Measurements from ENCODE around the gene CSNK1G1.

CSNK1G1 gene

DNA sequence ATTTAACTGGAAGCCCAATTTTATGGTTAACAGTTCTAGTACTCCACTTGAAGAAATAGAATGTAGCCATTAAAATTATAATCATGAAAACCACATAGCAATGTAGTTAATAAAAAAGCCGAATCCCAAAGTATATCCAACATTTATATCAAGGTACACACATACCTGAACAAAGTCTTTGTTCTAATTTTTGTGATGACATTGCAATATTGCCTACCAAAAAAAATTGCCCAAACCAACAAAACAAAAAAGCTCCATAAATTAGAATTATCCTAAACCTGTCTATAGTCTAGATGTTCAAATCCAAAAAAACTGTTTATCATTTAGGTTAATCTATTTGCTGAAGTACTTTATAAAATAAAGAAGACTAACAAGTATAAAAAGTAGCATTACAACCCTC, 70.8 kb downstream of the CSNK1G1 start:
- Histone ChIP-seq H3K27ac (ENCODE audit: low read depth, low read length, poor library complexity, severe bottlenecking) (no peak overlapping the region), H2AFZ (ENCODE audit: low read length) (no peak overlapping the region), H4K20me1 (ENCODE audit: insufficient read depth, low read length) (no peaks in the 10 kb centered on the region), H3K4me1 (ENCODE audit: insufficient read depth, low read length, severe bottlenecking) (no peaks in the 10 kb centered on the region), H3K27me3 (ENCODE audit: insufficient read depth, low read length) (no peaks in the 10 kb centered on the region), H3K9me3 (ENCODE audit: low read length) (no peaks in the 10 kb centered on the region), H3K4me2 (ENCODE audit: low read length) (no peak overlapping the region), H3K79me2 (ENCODE audit: insufficient read depth, low read length) (peaks cover 4% of the 10 kb centered on the region; the same call in 1 of the 2 replicates), H3F3A (ENCODE audit: insufficient read depth, low read length) (no peaks in the 10 kb centered on the region; the same call in 1 of the 2 replicates), H3K4me3 (ENCODE audit: low read depth, low read length, poor library complexity, severe bottlenecking) (no peak overlapping the region), H3K9ac (ENCODE audit: low read length) (no peak overlapping the region), H3K36me3 (ENCODE audit: insufficient read depth, low read length) (peaks cover 5% of the 10 kb centered on the region), H3K9me2 (ENCODE audit: low read depth, low read length) (no peaks in the 10 kb centered on the region)
- no peak for TF ChIP-seq EZH2 (IDR thresholded peaks at IDR 0.05; ENCODE audit: borderline replicate concordance, low read length)
- TF ChIP-seq, protein P1, sequence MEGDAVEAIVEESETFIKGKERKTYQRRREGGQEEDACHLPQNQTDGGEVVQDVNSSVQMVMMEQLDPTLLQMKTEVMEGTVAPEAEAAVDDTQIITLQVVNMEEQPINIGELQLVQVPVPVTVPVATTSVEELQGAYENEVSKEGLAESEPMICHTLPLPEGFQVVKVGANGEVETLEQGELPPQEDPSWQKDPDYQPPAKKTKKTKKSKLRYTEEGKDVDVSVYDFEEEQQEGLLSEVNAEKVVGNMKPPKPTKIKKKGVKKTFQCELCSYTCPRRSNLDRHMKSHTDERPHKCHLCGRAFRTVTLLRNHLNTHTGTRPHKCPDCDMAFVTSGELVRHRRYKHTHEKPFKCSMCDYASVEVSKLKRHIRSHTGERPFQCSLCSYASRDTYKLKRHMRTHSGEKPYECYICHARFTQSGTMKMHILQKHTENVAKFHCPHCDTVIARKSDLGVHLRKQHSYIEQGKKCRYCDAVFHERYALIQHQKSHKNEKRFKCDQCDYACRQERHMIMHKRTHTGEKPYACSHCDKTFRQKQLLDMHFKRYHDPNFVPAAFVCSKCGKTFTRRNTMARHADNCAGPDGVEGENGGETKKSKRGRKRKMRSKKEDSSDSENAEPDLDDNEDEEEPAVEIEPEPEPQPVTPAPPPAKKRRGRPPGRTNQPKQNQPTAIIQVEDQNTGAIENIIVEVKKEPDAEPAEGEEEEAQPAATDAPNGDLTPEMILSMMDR (IDR thresholded peaks at IDR 0.05; ENCODE audit: low read length): no peak

- H3K27me3 ChIP-seq (ENCODE audit: insufficient read depth, low read length): no peaks in the 10 kb centered on the region
- H2AFZ ChIP-seq (ENCODE audit: low read length): no peak overlapping the region
- no peaks in the 10 kb centered on the region for H4K20me1 ChIP-seq (ENCODE audit: insufficient read depth, low read length)
- H3K4me1 ChIP-seq (ENCODE audit: insufficient read depth, low read length, severe bottlenecking): no peaks in the 10 kb centered on the region
- H3K36me3 ChIP-seq (ENCODE audit: insufficient read depth, low read length): no peaks in the 10 kb centered on the region
- H3K4me2 ChIP-seq (ENCODE audit: low read length): no peak overlapping the region
- H3F3A ChIP-seq (ENCODE audit: insufficient read depth, low read length): no peaks in the 10 kb centered on the region; the same call in 1 of the 2 replicates
- H3K4me3 ChIP-seq (ENCODE audit: low read depth, low read length, poor library complexity, severe bottlenecking): no peak overlapping the region
- no peaks in the 10 kb centered on the region for H3K9me3 ChIP-seq (ENCODE audit: low read length)
- H3K27ac ChIP-seq (ENCODE audit: low read depth, low read length, poor library complexity, severe bottlenecking): no peak overlapping the region
- H3K79me2 ChIP-seq (ENCODE audit: insufficient read depth, low read length): no peaks in the 10 kb centered on the region; the same call in 1 of the 2 replicates
- no peak overlapping the region for H3K9ac ChIP-seq (ENCODE audit: low read length)
- H3K9me2 ChIP-seq (ENCODE audit: low read depth, low read length): no peaks in the 10 kb centered on the region
- TF ChIP-seq, protein P1 (IDR thresholded peaks at IDR 0.05; ENCODE audit: low read length): no peak
- no peak for TF ChIP-seq EZH2 (IDR thresholded peaks at IDR 0.05; ENCODE audit: borderline replicate concordance, low read length)
Measured at GRCh38 chr15:64284042-64284441, 71.9 kb downstream of the CSNK1G1 start.

GRCh38 chr15:64282701-64283100, 73.3 kb downstream of the CSNK1G1 start:
- Histone ChIP-seq H3K9ac (ENCODE audit: low read length) (no peak overlapping the region), H3K9me2 (ENCODE audit: low read depth, low read length) (no peaks in the 10 kb centered on the region), H3K4me3 (ENCODE audit: low read depth, low read length, poor library complexity, severe bottlenecking) (no peak overlapping the region), H3K27me3 (ENCODE audit: insufficient read depth, low read length) (no peaks in the 10 kb centered on the region), H3K9me3 (ENCODE audit: low read length) (no peaks in the 10 kb centered on the region), H3K36me3 (ENCODE audit: insufficient read depth, low read length) (no peaks in the 10 kb centered on the region), H3K4me2 (ENCODE audit: low read length) (no peak overlapping the region), H3F3A (ENCODE audit: insufficient read depth, low read length) (no peaks in the 10 kb centered on the region; the same call in 1 of the 2 replicates), H4K20me1 (ENCODE audit: insufficient read depth, low read length) (no peaks in the 10 kb centered on the region), H3K79me2 (ENCODE audit: insufficient read depth, low read length) (no peaks in the 10 kb centered on the region; the same call in 1 of the 2 replicates), H3K4me1 (ENCODE audit: insufficient read depth, low read length, severe bottlenecking) (no peaks in the 10 kb centered on the region), H3K27ac (ENCODE audit: low read depth, low read length, poor library complexity, severe bottlenecking) (no peak overlapping the region), H2AFZ (ENCODE audit: low read length) (no peak overlapping the region)
- TF ChIP-seq EZH2 (IDR thresholded peaks at IDR 0.05; ENCODE audit: borderline replicate concordance, low read length): no peak

DNA sequence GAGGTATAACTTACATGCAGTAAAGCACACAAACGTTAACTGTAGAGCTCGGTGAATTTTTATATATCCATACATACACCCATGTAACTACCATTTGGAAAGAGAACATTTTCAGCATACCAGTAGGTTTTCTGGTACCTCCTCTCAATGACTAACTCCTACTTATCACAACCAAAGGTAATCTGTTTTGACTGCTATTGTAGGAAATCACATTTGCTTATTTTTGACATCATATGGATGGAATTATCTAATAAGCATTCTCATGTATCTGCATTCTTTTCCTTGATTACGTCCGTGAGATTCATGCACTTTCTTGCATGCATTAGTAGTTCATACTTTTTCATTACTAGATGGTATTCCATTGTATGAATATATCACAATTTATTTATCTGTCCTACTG, 76.8 kb downstream of the CSNK1G1 start:
- Histone ChIP-seq H3K36me3 (ENCODE audit: insufficient read depth, low read length) (no peaks in the 10 kb centered on the region), H3K4me1 (ENCODE audit: insufficient read depth, low read length, severe bottlenecking) (peaks cover 17% of the 10 kb centered on the region), H4K20me1 (ENCODE audit: insufficient read depth, low read length) (no peaks in the 10 kb centered on the region), H2AFZ (ENCODE audit: low read length) (no peak overlapping the region), H3K9me3 (ENCODE audit: low read length) (no peaks in the 10 kb centered on the region), H3K9ac (ENCODE audit: low read length) (no peak overlapping the region), H3K4me2 (ENCODE audit: low read length) (no peak overlapping the region), H3K79me2 (ENCODE audit: insufficient read depth, low read length) (no peaks in the 10 kb centered on the region), H3K9me2 (ENCODE audit: low read depth, low read length) (no peaks in the 10 kb centered on the region), H3K27ac (ENCODE audit: low read depth, low read length, poor library complexity, severe bottlenecking) (no peak overlapping the region), H3K27me3 (ENCODE audit: insufficient read depth, low read length) (no peaks in the 10 kb centered on the region), H3K4me3 (ENCODE audit: low read depth, low read length, poor library complexity, severe bottlenecking) (no peak overlapping the region), H3F3A (ENCODE audit: insufficient read depth, low read length) (0 out of 2 replicates have a peak, but pooled peaks cover 4% of the 10 kb centered on the region)
- TF ChIP-seq EZH2 (IDR thresholded peaks at IDR 0.05; ENCODE audit: borderline replicate concordance, low read length): no peak
- TF ChIP-seq, protein P1 (IDR thresholded peaks at IDR 0.05; ENCODE audit: low read length): no peak

Measured in OCI-LY1 (cell line).